GM12892 (cell line): ENCODE results near the gene HTR6.

Source experiments
- POLR2A ChIP-seq: IDR thresholded peaks from 2 replicates; pipeline ENCODE4 v1.6.1; 2011; ENCODE audit warnings: low read depth, low read length, control low read depth
- POLR2AphosphoS5 ChIP-seq: IDR thresholded peaks from 2 replicates; pipeline ENCODE4 v1.6.1; 2011; ENCODE audit warnings: low read depth, low read length, control low read depth

DNA sequence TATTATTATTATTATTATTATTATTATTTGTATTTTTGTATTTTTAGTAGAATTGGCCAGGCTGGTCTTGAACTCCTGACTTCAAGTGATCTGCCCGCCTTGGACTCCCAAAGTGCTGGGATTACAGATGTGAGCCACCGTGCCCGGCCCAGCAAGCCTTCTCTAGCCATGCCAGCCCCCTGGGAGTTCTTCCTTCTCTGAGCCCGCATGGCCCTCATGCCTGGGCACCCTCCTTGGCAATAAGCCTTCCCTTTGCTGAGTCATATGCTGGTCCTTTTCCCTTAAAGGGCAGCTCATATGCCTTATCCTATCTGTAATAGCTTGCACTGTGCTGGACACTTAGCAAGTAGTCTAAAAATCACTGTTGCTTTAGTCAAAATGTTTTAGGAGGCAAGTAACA, 29.0 kb upstream of the HTR6 start:
- TF ChIP-seq POLR2A (no peak), POLR2AphosphoS5 (no peak)
